GM12878 (cell line): ENCODE data around the gene PAM.

ENCODE experiments used
- CREM ChIP-seq: IDR thresholded peaks from 2 replicates; pipeline ENCODE4 v1.6.1; 2014; ENCODE audit warnings: antibody characterized with exemption, low read depth
- CTCF ChIP-seq, 3 experiments: IDR thresholded peaks in 2 of 3; conservative IDR thresholded peaks in 1 of 3; 2 replicates each; pipeline ENCODE4 v1.5.1; 2011; ENCODE audit warnings: low read depth in 3 of 3, low read length in 3 of 3, mild to moderate bottlenecking in 3 of 3, control low read depth in 2 of 3, moderate library complexity in 2 of 3, inconsistent platforms in 1 of 3, mixed read lengths in 1 of 3; ENCODE audit not compliant: control insufficient read depth in 2 of 3, insufficient read depth in 1 of 3; ENCODE audit errors: extremely low read depth in 1 of 3
- IRF4 ChIP-seq: IDR thresholded peaks from 2 replicates; pipeline ENCODE4 v1.6.1; 2011; ENCODE audit warnings: low read depth, low read length

DNA sequence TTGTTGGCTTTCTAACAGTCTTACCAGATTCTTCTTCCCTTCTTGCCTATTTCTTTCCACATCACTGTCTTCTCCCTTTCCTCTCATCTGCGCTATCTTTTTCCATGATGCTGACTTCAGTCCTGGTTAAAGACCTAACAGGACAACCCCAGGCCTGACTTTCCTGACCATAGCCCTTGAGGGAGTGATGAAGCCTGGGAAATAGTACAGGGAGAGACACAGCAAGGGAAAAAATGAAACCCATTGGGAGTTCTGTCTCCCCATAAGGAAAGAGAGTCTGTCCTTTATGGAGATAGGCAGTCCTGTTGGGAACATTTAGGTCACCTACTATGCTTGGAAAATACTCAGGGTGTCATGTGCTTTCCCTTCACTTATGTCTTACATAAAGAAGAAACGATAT, 272.2 kb downstream of the PAM start:
- TF ChIP-seq IRF4, result no peak
- TF ChIP-seq CTCF (IDR thresholded peaks at IDR 0.05 in 2 of 3, conservative IDR thresholded peaks at IDR 0.05 in 1 of 3; ENCODE audit: control insufficient read depth in 2 of 3, extremely low read depth in 1 of 3, insufficient read depth in 1 of 3, low read depth in 3 of 3, low read length in 3 of 3), result no peak
- TF ChIP-seq CREM, result no peak
